Body of pancreas (tissue), 4 donors: ENCODE measurements around the gene FSTL1.

ENCODE experiments used
- CTCF ChIP-seq, 7 experiments: fragments of 450-650 bp in 4 of 7; fragments of 200-600 bp in 3 of 7; sonication (generic) in 3 of 7; IDR thresholded peaks; one replicate each; pipeline ENCODE4 v1.5.1; 2016 to 2019; ENCODE audit warnings: antibody characterized with exemption in 7 of 7
- POLR2A ChIP-seq, 3 donors: fragments of 450-650 bp; IDR thresholded peaks; one replicate each; pipeline ENCODE4 v1.6.1; 2016; ENCODE audit warnings: antibody characterized with exemption in 3 of 3, mild to moderate bottlenecking in 2 of 3

DNA sequence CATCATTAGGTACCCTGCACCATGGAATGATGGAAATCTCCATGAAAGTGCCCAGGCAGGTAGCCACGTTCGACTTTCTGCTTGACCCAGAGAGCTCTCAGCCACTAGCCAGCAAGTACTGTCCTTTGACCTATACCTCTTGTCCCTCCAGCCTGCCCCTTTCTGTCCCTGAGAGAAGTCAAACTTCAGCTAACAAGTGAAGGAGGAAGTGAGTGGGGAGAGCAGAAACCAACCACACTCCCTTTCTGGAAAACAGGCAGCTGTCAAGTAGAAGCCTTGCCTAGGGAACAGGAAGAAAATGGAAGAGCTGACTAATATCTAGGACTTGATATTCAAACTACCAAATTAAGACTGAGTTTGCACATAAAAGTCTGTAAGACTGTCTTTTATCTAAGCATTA is 30.3 kb upstream of the FSTL1 start:
- TF ChIP-seq POLR2A (IDR thresholded peaks at IDR 0.05) (no peak), CTCF (IDR thresholded peaks at IDR 0.05) (no peak)
